GM21528 (cell line): ENCODE data around the gene ALDH3A1.

Experiments
- ATAC-seq: cut with Tn5 transposase; IDR thresholded peaks from one replicate; pipeline ENCODE4 v1.9.1; 2021; ENCODE audit warnings: mild to moderate bottlenecking, moderate library complexity; ENCODE audit not compliant: unreplicated experiment, low FRiP score

The ALDH3A1 gene

DNA sequence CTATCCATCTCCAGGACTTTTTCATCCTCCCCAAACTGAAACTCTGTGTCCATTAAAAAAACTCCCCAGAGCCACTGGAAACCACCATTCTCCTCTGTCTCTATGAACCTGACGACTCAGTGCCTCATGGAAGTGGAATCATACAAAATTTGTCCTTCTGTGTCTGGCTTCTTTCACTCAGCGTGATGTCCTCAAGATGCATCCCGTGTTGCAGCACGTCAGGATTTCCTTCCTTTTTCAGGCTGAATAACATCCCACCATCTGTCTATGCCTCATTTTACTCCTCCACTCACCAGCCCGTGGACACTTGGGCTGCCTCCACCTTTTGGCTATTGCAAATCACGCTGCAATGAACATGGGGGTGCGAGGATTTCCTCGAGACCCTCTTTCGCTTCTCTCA lies 12.6 kb upstream of the ALDH3A1 start:
- ATAC-seq: no peak

DNA sequence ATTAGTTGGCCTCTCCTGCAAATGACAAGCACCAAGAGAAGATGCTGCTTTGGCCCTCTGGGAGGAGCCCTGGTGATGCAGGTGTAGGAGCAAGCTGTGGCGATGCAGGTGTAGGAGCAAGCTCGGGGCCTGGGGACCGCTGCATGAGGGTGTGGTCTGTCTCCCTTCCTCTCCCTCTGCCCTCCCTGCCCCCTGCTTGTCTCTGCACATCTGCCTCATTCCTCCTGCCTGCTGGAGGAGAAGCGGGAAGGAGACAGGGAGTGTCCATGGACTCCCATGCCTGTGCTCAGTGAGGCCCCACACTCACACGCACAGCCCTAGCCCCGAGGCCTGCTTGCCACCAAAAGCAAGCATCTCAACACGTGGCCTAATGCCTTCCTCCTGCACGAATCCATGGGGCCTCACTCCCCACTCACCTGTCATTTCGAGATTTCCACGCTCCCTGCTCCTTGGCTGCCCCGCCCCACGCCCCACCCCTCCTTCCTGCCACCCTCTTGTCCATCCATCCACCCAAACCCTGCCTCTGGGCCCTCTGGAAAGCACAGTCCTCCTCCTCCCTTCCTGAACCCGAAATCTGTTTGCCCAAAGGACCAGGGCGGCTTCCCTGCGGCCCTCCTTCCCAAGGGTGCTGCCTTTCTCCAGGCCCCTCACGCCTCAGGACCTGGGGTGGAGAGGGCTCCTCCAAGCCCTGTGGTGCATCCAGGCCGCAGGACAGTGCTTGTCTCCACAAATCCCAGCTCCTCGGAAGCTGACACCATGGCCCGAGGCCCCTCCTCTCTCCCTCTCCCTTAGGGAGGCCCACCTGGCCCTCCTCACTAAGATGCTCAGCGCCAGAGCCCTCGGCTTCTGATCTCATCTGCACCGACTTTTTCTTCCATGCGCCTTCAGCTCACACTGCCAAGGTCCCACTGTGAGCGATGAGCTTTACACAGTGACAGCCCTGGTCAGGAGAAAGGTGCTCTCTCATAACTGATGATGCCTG lies 11.8 kb upstream of the ALDH3A1 start:
- no peak for ATAC-seq

- no peak for ATAC-seq
Observed at GRCh38 chr17:19757536-19758180, 9.6 kb upstream of the ALDH3A1 start.

- no peak for ATAC-seq
Observed at GRCh38 chr17:19756546-19756945, 8.4 kb upstream of the ALDH3A1 start.

DNA sequence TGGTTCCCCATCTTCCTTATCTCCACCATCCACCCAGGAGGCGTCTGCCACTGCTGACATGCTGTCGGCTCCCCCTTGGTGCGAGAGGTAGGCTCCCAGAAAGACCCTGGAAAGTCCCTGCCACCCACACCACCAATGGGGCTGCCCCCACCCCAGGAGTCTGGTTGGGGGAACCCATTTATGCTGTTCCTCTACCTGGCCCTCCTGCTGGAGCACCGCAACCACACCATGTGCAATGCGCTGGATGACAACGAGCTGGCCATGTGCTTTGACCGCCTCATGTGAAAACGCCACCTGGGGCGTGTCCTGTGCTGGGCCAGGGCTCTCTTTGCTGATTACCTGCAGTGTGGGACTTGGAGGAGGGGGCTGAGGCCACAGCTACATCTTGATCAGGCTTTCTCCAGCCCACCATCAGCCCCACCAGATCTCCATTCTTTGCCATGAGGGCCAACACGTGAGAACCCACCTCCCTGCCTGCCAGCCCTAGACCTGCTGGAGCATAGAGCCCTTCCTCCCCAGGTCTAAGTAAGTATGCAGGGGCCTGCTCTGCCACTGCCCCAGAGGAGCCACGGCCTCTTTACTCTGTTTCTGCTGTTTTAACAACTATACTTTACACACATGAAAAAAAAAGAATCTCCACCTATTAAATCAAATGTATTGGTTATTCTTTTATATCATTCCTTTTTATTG lies 7.9 kb upstream of the ALDH3A1 start:
- ATAC-seq: no peak

DNA sequence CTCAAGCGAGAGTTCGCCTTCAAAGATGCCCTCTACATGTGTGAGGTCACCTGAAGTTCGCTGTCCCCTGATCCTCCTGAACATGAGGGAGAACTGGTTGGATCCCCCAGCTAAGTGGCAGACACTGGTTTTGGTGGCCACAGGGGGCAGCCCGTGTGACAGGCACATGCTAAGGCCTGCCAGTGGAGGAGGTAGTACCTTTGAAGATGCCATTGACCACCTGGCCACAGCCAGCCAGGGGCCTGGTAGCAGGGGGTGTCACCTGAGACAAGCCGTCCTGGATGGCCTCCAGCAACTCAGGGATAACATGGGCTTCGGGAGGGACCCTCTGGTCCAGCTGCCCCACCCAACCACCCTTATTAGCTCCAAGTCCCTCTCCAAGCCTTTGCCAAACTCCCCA lies 7.3 kb upstream of the ALDH3A1 start:
- no peak for ATAC-seq

GRCh38 chr17:19753661-19754463 lies 5.8 kb upstream of the ALDH3A1 start:
- no peak for ATAC-seq

GRCh38 chr17:19753051-19753509 lies 5.0 kb upstream of the ALDH3A1 start:
- no peak for ATAC-seq

DNA sequence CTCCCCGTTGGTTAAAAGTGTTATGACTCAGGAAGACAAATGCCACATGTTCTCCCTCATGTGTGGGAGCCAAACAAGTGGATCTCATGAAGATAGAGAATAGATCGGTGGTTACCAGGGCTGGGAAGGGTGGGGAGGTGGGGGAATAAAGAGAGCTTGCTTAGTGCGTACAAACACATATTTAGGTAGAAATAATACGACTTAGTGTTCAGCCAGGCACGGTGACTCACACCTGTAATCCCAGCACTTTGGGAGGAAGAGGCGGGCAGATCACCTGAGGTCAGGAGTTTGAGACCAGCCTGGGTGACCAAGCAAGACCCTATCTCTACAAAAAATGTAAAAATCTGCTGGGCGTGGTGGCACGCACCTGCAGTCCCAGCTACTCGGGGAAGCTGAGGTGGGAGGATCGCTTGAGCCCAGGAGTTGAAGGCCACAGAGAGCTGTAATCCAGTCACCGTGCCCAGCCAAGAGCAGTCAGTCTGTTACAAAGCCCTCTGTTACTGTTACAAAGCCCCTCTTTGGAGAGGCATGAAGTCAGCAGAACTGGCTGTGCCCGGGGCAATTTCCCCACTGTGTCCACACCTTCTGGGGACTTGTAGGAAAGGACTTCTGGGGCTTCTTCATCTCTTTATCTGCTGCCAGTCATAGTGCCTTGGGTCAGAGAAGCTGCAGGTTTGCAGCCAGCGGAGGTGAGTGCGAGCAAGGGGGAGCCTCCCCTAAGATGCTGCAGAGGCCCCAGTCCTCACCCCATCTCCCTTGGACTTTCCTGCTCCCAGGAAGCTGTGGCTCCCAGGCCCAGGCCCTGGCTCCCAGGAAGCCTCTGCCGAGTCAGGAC lies 4.3 kb upstream of the ALDH3A1 start:
- ATAC-seq: no peak

- ATAC-seq: no peak
Observed at GRCh38 chr17:19750835-19751234, 2.7 kb upstream of the ALDH3A1 start.

DNA sequence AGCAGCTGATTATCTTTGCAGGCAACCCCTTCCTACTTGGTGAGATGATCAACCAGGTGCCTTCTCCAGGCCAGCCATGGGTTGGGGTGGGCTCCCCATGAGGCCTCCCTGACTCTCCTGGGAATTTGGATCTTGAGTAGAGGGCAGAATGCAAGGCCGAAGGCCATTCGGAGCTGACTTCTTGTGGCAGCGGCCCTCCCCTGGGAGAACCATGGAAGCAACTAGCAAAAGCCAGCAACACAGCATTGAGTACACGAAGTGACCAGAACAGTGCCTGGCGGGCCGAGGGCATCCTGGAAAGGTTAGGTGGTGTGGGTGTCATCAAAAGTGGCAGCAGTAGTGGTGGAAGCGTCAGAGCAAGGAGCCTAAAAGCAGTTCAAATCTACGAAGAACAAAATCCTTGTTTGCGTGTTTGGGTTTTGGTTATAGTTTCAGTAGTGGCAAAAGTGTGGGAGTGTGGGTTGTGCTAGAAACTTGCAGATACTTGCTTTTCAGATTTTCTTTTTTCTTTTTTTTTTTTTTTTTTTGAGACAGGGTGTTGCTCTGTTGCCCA lies 2.0 kb upstream of the ALDH3A1 start:
- ATAC-seq: no peak

- ATAC-seq: no peak
Observed at GRCh38 chr17:19748807-19749193, 702 bp upstream of the ALDH3A1 start.

- ATAC-seq: no peak
Observed at GRCh38 chr17:19747159-19747719, 859 bp downstream of the ALDH3A1 start.

DNA sequence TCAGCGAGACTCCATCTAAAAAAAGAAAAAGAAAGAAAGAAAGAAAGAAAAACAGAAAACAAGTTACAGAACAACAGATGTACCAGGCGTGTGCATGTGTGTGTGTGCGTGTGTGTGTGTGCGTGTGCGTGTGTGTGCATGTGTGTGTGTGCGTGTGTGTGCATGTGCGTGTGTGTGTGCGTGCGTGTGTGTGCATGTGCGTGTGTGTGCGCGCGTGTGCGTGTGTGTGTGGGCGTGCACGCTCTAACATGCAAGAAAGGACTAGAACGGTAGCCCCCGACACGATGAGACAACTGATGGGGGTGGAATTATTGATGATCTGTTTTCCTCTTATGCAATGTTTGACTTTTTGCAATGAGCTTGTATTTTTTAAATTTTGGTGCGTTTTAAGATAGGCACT lies 1.6 kb downstream of the ALDH3A1 start:
- no peak for ATAC-seq

DNA sequence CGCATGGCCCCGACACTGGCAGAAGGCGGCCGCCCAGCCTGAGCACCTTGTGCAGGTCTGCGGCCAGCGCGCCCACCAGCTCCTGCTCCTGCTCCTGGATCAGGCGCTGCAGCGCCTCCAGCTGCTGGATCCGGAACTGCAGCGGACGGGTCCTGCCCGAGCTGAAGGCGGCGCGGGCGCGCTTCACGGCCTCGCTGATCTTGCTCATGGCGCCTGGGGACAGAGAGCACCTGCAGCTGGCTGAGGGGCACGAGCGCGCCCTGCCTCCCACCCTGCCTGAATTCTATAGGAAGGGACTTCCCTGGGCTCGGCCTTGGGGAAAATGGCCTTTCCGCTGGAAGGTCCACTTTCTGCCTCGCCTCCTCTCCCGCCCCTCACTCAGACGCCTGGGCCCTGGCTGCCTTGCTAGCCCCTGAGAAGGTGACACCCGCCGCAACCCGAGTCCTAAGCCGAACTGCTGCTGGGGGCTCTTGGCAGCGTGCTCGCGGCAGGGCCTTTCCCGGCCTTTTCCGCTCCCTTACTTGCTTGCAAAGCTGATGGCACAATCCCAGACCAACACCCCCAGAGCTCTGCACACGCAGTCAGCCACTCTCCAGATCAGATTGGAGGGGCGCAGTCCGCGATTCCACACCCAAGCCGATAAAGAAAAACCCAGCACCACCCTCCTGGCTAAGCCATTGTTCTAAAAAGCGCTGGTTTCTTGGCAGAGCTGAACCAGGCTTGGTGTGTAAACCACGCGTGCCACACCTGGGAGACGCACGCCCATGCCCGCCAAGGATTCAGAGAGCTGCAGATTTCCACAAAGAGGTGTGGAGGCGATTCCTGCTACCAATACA lies 3.0 kb downstream of the ALDH3A1 start:
- no peak for ATAC-seq

DNA sequence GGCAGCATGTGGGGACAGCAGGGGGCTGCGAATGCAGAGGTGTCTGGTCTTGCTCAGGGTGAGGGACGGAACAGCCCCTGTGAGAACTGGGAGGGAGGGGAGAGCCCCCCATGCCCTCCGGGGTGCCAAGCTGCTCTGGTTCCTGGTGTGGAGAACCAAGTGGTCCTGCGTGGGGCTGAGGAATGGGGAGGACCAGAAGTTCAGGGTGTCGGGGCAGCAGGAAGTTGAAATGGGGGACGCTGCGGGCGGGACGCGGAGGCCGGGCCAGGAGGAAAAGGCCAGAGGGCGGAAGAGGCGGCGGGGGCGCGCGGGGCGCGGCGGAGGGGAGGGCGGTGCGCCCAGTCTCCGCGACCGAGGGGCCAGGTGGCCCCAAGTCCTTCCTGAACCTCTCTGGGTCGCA lies 3.6 kb downstream of the ALDH3A1 start:
- ATAC-seq: no peak

DNA sequence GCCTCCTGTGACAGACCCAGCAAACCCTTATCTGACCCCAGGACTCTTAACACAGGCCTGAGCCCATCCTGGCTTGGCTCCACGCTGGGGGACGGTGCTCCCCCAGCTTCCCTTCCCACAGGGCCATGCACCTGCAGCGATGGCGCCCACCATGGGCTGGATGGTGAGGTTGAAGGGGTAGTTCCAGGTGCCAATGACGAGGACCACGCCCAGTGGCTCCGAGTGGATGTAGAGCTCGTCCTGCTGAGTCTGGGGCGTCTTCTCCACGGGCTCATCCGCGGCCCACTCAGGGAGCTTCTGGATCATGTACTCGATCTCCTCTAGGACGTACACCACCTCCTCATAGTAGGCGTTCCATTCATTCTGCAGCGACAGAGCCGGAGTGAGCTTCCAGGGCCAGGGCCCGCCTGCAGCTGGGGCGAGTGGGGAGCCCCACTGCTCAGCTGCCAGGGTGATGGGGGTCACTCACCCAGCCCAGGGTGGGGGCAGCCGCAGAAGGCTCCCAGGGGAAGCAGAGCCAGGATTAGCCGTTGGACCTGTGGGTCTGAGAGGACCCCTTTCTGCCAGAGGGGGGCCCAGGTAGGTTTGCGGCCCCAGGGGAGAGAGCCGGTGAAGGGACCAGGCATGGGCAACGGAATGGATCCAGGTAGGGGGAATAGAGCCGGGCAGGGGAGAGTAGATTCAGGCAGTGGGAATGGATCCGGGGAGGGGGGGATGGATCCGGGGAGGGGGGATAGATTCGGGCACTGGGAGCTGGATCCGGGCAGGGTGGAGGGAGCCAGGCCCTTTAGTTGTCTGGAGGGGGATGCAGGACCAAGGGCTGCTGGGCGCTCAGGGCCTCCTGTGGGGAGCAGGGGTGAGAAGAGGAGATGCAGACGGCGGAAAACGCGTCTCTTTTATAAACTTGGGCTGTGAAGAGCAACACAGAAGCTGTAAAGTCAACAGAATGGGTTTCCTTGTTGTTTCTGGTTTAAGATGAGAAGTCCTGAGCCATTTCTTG lies 4.7 kb downstream of the ALDH3A1 start:
- no peak for ATAC-seq
